ENCODE data around the gene MYO9B.

The MYO9B gene

DNA sequence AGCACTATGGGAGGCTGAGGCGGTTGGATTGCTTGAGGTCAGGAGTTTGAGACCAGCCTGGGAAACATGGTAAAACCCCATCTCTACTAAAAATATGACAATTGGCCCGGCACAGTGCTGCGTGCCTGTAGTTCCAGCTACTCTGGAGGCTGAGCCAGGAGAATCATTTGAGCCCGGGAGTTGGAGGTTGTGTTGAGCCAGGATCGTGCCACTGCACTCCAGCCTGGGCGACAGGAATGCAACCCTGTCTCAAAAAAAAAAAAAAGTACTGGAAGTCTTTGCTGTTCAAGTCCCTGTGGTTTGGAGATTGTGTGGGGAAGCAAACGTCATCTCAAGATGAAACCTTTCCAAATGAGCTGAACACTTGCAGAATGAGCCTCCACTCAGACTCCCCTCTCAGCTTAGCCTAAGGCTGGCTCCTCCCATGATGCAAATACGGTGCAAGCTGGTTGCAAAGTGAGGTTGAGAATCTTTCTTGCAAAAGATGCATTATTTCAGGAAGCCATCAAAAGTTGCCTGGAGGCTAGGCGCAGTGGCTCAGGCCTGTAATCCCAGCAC is 46.2 kb downstream of the MYO9B start:
- no peak overlapping the region for H3K27ac ChIP-seq (ENCODE audit: low read length)
- H3K36me3 ChIP-seq (ENCODE audit: control insufficient read depth in 1 of 2, insufficient read depth in 2 of 2, low read length in 2 of 2): peaks cover 0 to 3% of the 10 kb centered on the region in 2 donors
- H3K4me3 ChIP-seq (ENCODE audit: low read depth in 1 of 2, low read length in 2 of 2): no peak overlapping the region
- no peaks in the 10 kb centered on the region for H3K4me1 ChIP-seq (ENCODE audit: control insufficient read depth in 1 of 2, insufficient read depth in 2 of 2, low read length in 2 of 2)
- no peaks in the 10 kb centered on the region for H3K27me3 ChIP-seq (ENCODE audit: low read depth, low read length)
- no peaks in the 10 kb centered on the region for H3K9me3 ChIP-seq (ENCODE audit: control insufficient read depth in 1 of 2, low read length in 2 of 2)

DNA sequence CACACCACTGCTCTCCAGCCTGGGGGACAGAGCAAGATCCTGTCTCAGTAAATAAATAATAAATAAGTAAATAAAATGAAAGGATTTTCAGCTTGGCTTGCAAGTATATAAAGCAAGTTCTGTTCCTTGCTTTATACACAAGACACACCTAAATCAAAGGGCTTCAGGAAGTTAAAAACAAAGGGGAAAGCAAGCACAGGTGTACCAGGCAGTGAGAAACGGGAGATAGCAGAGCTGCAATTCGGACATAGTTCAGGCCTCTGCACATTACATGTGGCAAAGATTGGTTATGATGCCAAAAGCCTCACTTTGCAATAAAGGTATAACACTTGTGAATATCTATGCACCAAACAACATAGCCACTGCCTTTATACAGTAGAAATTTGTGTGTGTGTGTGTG is 47.5 kb downstream of the MYO9B start:
- Histone ChIP-seq H3K27ac (ENCODE audit: low read length) (no peak overlapping the region), H3K9me3 (ENCODE audit: control insufficient read depth in 1 of 2, low read length in 2 of 2) (no peaks in the 10 kb centered on the region), H3K36me3 (ENCODE audit: control insufficient read depth in 1 of 2, insufficient read depth in 2 of 2, low read length in 2 of 2) (peaks cover 0 to 3% of the 10 kb centered on the region in 2 donors), H3K27me3 (ENCODE audit: low read depth, low read length) (no peaks in the 10 kb centered on the region), H3K4me3 (ENCODE audit: low read depth in 1 of 2, low read length in 2 of 2) (no peak overlapping the region), H3K4me1 (ENCODE audit: control insufficient read depth in 1 of 2, insufficient read depth in 2 of 2, low read length in 2 of 2) (no peaks in the 10 kb centered on the region)

DNA sequence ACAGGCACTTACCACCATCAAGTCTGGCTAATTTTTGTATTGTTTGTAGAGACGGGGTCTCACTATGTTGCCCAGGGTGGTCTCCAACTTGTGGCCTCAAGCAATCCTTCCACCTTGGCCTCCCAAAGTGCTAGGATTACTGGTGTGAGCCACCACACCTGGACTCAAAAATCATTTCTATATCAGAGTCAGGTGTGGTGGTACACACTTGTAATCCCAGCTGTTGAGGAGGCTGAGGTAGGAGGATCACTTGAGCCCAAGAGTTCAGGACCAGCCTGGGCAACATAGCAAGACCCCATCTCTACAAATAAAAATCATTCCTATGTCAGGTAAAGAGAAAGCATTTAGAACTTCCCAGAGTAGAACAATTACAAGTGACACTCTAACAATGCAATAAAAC is 48.4 kb downstream of the MYO9B start:
- Histone ChIP-seq H3K9me3 (ENCODE audit: control insufficient read depth in 1 of 2, low read length in 2 of 2) (no peaks in the 10 kb centered on the region), H3K4me1 (ENCODE audit: control insufficient read depth in 1 of 2, insufficient read depth in 2 of 2, low read length in 2 of 2) (no peaks in the 10 kb centered on the region), H3K4me3 (ENCODE audit: low read depth in 1 of 2, low read length in 2 of 2) (no peak overlapping the region), H3K27ac (ENCODE audit: low read length) (no peak overlapping the region), H3K27me3 (ENCODE audit: low read depth, low read length) (no peaks in the 10 kb centered on the region), H3K36me3 (ENCODE audit: control insufficient read depth in 1 of 2, insufficient read depth in 2 of 2, low read length in 2 of 2) (peaks cover 0 to 3% of the 10 kb centered on the region in 2 donors)

DNA sequence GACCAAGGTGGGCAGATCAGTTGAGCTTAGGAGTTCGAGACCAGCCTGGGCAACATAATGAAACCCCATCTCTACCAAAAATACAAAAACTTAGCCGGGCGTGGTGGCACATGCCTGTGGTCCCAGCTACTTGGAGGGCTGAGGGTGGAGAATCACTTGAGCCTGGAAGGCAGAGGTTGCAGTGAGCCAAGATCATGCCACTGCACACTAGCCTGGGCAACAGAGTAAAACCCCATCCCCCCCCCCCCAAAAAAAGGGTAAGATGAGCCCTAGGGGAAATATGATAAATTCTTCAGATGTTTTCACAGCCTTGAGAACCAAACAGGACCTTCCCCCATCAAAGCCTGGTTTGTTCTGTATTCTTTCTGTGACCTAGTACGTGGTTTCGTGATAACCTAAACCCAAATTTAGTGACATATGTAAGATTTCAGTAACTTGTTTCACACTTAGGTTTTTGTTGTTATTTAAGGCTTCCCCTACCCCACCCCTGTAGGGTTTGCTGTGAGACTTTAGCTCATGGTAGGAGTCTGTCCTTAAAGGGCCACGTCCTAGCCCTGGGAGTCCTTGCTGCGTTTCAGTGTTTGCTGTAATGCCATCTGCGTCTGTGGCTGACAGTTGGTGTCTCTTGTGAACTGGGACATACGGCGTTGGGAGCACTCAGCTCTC is 49.6 kb downstream of the MYO9B start:
- Histone ChIP-seq H3K36me3 (ENCODE audit: control insufficient read depth in 1 of 2, insufficient read depth in 2 of 2, low read length in 2 of 2) (peaks cover 0 to 10% of the 10 kb centered on the region in 2 donors), H3K9me3 (ENCODE audit: control insufficient read depth in 1 of 2, low read length in 2 of 2) (no peaks in the 10 kb centered on the region), H3K4me3 (ENCODE audit: low read depth in 1 of 2, low read length in 2 of 2) (peak overlapping the region; percentile 9 to 13), H3K27me3 (ENCODE audit: low read depth, low read length) (no peaks in the 10 kb centered on the region), H3K4me1 (ENCODE audit: control insufficient read depth in 1 of 2, insufficient read depth in 2 of 2, low read length in 2 of 2) (no peaks in the 10 kb centered on the region), H3K27ac (ENCODE audit: low read length) (peak overlapping the region; percentile 67)

DNA sequence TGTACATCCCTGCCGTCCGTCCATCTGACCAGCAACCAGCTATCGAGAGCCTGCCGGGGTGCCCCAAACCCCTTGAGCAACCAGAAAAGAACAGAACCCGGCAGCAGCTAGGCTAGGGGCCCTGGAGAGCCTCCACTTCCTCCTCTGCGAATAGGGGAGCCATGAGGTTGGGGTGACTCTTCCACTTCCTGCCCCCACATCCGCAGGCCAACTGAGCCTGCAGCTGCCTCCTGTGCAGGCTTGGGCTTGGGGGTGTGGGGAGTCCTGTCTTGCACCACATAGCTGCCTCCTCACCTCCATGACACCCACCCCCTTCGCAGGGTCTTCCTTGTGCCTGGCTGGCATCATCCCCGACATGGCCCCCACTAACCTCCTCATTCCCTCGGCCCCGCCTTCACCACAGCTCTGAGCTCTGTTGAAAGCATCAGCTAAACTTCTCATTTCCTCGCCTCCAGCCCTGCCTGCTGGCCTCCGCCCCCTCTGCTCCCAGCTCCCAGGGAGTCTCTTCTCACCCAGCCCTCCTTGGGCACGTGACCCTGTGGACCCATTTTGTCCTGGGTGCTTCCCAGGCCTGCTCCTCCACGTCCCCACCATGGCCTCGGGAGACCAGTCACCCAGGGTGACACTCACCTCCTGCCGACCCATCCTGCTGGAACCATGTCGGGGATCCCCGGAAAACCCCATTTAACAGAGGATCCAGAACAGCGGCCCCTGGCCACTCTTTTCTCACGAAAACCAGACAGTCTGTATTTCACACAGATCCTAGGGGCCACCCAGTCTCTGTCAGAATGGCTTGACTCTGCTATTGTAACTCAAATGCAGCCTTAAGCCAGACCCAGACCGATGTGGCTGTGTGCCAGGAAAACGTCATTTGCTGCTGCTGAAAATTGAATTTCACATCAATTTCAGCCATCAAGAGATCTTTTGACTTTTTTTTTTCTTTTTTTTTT is 50.4 kb downstream of the MYO9B start:
- Histone ChIP-seq H3K27me3 (ENCODE audit: low read depth, low read length) (no peaks in the 10 kb centered on the region), H3K9me3 (ENCODE audit: control insufficient read depth in 1 of 2, low read length in 2 of 2) (no peaks in the 10 kb centered on the region), H3K27ac (ENCODE audit: low read length) (peak overlapping the region; percentile 67), H3K4me1 (ENCODE audit: control insufficient read depth in 1 of 2, insufficient read depth in 2 of 2, low read length in 2 of 2) (no peaks in the 10 kb centered on the region), H3K4me3 (ENCODE audit: low read depth in 1 of 2, low read length in 2 of 2) (peak overlapping the region; percentile 9 to 13), H3K36me3 (ENCODE audit: control insufficient read depth in 1 of 2, insufficient read depth in 2 of 2, low read length in 2 of 2) (peaks cover 0 to 10% of the 10 kb centered on the region in 2 donors)

DNA sequence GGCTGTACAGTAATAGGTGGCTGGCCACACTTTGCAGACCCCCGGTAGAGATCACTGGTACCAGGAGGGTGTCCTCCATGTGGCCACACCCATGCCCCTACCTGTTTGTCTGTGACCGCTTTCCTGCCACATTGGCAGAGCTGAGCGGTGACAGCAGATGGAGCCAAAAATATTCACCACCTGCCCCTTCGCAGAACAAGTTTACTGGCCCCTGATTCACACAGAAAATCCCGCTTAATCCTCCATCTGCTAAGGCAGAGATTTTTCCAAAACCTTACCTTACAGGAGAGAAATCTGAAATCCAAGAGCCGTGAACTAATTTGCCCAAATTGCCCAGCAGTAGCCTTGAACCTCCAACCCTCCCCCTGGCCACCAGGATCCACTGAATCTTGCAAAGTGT is 52.1 kb downstream of the MYO9B start:
- Histone ChIP-seq H3K4me3 (ENCODE audit: low read depth in 1 of 2, low read length in 2 of 2) (no peak overlapping the region), H3K36me3 (ENCODE audit: control insufficient read depth in 1 of 2, insufficient read depth in 2 of 2, low read length in 2 of 2) (peaks cover 0 to 7% of the 10 kb centered on the region in 2 donors), H3K9me3 (ENCODE audit: control insufficient read depth in 1 of 2, low read length in 2 of 2) (no peaks in the 10 kb centered on the region), H3K4me1 (ENCODE audit: control insufficient read depth in 1 of 2, insufficient read depth in 2 of 2, low read length in 2 of 2) (no peaks in the 10 kb centered on the region), H3K27ac (ENCODE audit: low read length) (no peak overlapping the region), H3K27me3 (ENCODE audit: low read depth, low read length) (no peaks in the 10 kb centered on the region)

DNA sequence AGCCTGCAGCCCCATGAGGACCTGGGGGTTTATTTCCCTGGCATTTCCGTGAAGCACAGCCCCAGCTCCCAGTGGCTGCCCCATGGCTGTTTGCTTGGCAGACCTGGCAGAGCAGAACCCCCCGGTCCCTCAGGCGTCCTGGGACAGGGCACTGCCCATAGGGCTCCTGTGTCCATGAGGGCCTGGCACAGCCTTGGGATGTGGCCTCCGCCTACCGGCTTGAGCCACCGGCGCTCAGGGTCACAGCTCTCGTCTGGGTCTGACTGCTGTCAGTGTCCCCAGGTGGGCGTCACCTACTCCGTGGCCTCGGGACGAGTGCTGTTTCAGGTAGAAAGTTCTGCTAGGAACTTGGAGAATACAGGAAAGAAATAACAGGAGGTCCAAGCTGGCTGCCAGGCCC is 52.8 kb downstream of the MYO9B start:
- H3K27me3 ChIP-seq (ENCODE audit: low read depth, low read length): no peaks in the 10 kb centered on the region
- H3K27ac ChIP-seq (ENCODE audit: low read length): no peak overlapping the region
- H3K9me3 ChIP-seq (ENCODE audit: control insufficient read depth in 1 of 2, low read length in 2 of 2): no peaks in the 10 kb centered on the region
- H3K4me1 ChIP-seq (ENCODE audit: control insufficient read depth in 1 of 2, insufficient read depth in 2 of 2, low read length in 2 of 2): no peaks in the 10 kb centered on the region
- H3K36me3 ChIP-seq (ENCODE audit: control insufficient read depth in 1 of 2, insufficient read depth in 2 of 2, low read length in 2 of 2): peaks cover 0 to 7% of the 10 kb centered on the region in 2 donors
- H3K4me3 ChIP-seq (ENCODE audit: low read depth in 1 of 2, low read length in 2 of 2): no peak overlapping the region

DNA sequence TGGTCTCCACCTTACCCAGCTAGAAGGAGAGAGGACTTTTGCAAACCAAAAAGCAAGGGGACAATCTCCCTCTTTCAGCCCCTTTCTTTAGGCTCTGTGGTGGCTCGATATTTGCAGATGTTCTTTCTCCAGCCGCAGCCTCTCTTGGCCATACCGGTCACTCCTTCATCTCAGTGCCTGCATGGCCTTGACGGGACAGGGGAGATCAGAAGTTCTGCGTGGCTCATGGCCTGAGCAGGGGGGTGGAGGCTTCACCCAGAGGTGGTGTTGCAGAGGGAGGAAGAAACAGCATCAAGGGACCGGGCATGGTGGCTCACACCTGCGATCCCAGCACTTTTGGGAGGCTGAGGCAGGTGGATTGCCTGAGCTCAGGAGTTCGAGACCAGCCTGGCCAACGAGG is 53.2 kb downstream of the MYO9B start:
- H3K9me3 ChIP-seq (ENCODE audit: control insufficient read depth in 1 of 2, low read length in 2 of 2): no peaks in the 10 kb centered on the region
- H3K27me3 ChIP-seq (ENCODE audit: low read depth, low read length): no peaks in the 10 kb centered on the region
- no peak overlapping the region for H3K27ac ChIP-seq (ENCODE audit: low read length)
- H3K36me3 ChIP-seq (ENCODE audit: control insufficient read depth in 1 of 2, insufficient read depth in 2 of 2, low read length in 2 of 2): peaks cover 0 to 7% of the 10 kb centered on the region in 2 donors
- no peaks in the 10 kb centered on the region for H3K4me1 ChIP-seq (ENCODE audit: control insufficient read depth in 1 of 2, insufficient read depth in 2 of 2, low read length in 2 of 2)
- H3K4me3 ChIP-seq (ENCODE audit: low read depth in 1 of 2, low read length in 2 of 2): no peak overlapping the region

DNA sequence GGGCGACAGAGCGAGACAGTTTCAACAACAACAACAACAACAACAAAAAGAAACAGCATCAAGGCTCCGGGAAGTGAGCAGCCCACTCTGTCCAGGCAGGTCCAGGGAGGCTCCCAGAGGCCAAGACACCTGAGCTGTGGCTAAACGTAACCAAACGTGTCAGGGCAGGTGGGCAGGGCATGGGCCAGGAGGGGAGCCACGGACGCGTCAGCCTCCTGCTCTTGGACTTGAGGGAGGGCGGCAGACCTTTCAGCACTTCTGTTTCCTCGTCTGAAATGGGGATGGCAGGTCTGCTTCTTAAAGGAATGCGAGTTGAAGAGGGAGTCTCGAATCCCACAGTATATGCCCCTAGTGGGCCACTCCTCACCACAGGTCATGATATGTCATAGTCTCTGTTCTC is 53.8 kb downstream of the MYO9B start:
- Histone ChIP-seq H3K4me1 (ENCODE audit: control insufficient read depth in 1 of 2, insufficient read depth in 2 of 2, low read length in 2 of 2) (no peaks in the 10 kb centered on the region), H3K9me3 (ENCODE audit: control insufficient read depth in 1 of 2, low read length in 2 of 2) (no peaks in the 10 kb centered on the region), H3K27me3 (ENCODE audit: low read depth, low read length) (no peaks in the 10 kb centered on the region), H3K4me3 (ENCODE audit: low read depth in 1 of 2, low read length in 2 of 2) (no peak overlapping the region), H3K36me3 (ENCODE audit: control insufficient read depth in 1 of 2, insufficient read depth in 2 of 2, low read length in 2 of 2) (peaks cover 0 to 7% of the 10 kb centered on the region in 2 donors), H3K27ac (ENCODE audit: low read length) (no peak overlapping the region)

DNA sequence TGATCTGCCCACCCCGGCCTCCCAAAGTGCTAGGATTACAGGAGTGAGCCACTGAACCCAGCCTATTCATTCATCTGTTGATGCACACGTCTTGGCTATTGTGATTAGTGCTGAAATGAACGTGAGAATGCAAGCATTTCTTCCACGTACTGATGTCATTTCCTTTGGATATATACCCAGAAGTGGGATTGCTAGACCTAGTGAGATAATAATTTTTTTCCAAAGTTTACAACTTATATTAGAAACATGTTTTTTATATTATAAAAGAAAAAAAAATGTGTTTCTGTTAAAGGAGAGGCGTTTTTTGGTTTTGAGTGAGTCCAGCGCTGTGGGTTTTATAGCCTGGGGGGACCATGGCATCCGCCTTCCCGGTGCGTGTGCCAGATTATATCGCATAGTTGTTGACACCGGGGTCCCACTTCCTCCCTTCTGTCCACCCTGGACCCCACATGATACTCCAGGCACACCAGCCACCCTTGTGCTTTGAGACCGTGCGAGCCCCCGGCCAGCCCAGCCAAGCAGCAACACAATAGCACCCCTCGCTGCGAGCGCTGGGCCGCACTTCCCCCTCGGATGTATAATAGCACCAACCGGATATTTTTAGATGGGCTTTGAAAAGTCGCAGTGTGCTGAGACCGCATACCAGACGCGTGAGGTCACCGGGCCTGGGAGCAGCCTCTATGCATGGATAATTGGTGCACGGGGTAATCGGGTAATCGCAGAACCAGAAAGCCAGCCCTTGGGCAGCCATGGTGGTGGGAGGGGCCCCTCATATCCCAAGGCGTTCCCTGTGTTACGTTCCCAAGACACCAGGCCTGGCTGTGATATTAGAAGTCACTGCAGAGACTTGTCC is 59.6 kb downstream of the MYO9B start:
- peak overlapping the region in 1 of 2 donors; percentile 36 for H3K4me3 ChIP-seq (ENCODE audit: low read depth in 1 of 2, low read length in 2 of 2)
- peaks cover 0 to 25% of the 10 kb centered on the region in 2 donors for H3K4me1 ChIP-seq (ENCODE audit: control insufficient read depth in 1 of 2, insufficient read depth in 2 of 2, low read length in 2 of 2)

More for the DNA sequence above, 59.6 kb downstream of the MYO9B start:
- H3K27ac ChIP-seq (ENCODE audit: low read length): peak overlapping the region; percentile 84
- H3K36me3 ChIP-seq (ENCODE audit: control insufficient read depth in 1 of 2, insufficient read depth in 2 of 2, low read length in 2 of 2): no peaks in the 10 kb centered on the region
- H3K9me3 ChIP-seq (ENCODE audit: control insufficient read depth in 1 of 2, low read length in 2 of 2): no peaks in the 10 kb centered on the region
- H3K27me3 ChIP-seq (ENCODE audit: low read depth, low read length): no peaks in the 10 kb centered on the region
